ENCODE measurements around the gene CD81. TPM values are rescaled to one million over a fixed set of nuclear protein-coding genes. Genes with fewer than 3 reads are reported as not detected.

Gene CD81
- total RNA-seq, 1 experiment from 2014 or later: 237 TPM

DNA sequence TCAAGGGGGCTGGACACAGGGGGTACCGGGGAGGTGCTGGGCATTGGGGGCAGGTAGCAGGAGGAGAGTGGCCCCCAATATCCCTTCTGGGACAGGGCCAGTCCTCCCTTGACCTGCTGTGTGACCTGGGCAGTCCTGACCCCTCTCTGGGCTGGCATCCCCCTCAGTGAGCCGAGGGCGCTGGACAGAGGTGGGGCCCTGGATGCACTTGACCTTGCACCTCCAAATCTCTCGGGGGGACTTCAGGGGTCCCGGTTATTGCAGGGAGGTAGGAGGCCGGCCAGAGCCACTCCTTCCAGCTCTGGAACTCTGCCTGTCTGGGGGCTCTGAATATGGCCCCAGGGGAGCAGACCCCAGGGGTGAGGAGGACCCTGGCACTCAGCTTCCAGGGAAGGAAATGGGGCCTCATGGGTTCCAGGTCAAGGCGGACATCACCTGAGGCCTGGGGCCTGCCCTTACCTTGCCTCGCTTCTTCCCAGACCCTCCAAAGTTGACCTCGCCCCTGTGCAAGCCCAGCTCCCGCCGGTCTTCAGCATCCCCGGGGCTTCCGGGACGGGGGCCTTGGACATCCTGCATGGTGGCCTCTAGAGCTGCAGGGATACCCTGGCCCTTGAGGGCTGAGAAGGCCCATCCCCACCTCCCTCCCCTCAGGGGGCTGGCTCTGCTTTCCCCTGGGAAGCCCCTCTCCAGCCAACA is 45.5 kb downstream of the CD81 start (continued):
- TF ChIP-seq, protein P1, sequence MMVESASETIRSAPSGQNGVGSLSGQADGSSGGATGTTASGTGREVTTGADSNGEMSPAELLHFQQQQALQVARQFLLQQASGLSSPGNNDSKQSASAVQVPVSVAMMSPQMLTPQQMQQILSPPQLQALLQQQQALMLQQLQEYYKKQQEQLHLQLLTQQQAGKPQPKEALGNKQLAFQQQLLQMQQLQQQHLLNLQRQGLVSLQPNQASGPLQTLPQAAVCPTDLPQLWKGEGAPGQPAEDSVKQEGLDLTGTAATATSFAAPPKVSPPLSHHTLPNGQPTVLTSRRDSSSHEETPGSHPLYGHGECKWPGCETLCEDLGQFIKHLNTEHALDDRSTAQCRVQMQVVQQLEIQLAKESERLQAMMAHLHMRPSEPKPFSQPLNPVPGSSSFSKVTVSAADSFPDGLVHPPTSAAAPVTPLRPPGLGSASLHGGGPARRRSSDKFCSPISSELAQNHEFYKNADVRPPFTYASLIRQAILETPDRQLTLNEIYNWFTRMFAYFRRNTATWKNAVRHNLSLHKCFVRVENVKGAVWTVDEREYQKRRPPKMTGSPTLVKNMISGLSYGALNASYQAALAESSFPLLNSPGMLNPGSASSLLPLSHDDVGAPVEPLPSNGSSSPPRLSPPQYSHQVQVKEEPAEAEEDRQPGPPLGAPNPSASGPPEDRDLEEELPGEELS (CRISPR knock-in tag; IDR thresholded peaks at IDR 0.05): no peak

DNA sequence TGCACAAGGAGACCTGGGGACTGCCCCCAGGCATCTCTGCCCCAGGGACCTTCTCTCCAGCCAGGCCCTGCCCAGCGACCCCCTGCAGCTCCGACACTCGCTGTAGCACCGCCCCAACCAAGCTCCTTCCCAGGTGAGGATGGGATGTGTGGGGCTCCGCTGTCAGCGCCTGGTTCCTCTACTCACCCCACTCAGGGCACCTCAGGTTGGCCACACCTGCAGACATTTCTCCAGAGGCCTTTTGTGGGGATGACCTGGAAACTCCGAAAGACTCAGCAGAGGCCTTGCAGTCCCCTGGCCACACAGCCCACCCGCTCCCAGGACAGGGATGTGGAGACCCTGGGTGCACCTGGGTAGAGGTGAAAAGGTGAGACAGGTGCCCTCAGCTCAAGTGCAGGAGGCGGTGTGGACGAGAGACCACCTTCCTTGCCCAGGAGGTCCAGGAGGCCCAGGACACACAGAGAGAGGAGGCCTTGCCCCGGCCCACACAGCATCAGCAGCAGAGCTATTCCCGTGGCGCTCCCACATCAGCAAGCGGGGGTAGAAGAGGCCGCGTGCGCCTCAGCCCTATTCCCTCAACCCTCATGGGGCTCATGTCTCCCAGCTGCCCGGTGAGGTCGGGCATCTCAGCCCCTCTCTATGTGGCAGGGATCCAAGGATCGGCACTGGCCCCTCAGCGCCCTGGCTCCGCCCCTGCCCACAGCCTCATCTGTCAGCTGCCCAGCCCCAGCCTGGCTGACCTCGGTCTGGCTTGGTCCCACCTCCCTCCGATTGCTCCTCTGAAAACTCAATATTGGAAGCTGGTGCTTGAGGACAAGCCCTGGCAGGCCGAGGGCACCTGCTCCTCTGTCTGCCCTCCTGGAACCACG is 46.3 kb downstream of the CD81 start:
- POLR2A ChIA-PET: no interaction called here
- CTCF ChIA-PET: interaction anchor here (1.4 to 7.6 kb wide), 3 partner anchors 109 to 465 kb away, joined by 4 to 398 read pairs (median 82); partner anchors contain the start of genes C11orf21 and TSPAN32
- Mint-ChIP-seq H3K36me3 (no peaks in the 10 kb centered on the region), H3K4me3 (no peak overlapping the region), H3K27me3 (ENCODE audit: low read depth) (peaks cover 4% of the 10 kb centered on the region), H3K9me3 (no peaks in the 10 kb centered on the region), H3K4me1 (no peaks in the 10 kb centered on the region), H3K27ac (no peak overlapping the region)
- TF ChIP-seq ZNF416 (CRISPR knock-in tag; IDR thresholded peaks at IDR 0.05) (no peak), TEAD4 (CRISPR knock-in tag; IDR thresholded peaks at IDR 0.05) (no peak), GTF2I (CRISPR knock-in tag; conservative IDR thresholded peaks at IDR 0.05) (no peak), CREM (CRISPR knock-in tag; IDR thresholded peaks at IDR 0.05) (no peak), IRF2 (CRISPR knock-in tag; IDR thresholded peaks at IDR 0.05; ENCODE audit: borderline replicate concordance, low read depth) (no peak), CBFB (CRISPR knock-in tag; IDR thresholded peaks at IDR 0.05; ENCODE audit: low read depth) (no peak), ZNF219 (CRISPR knock-in tag; IDR thresholded peaks at IDR 0.05; ENCODE audit: borderline replicate concordance) (no peak), RORB (CRISPR knock-in tag; IDR thresholded peaks at IDR 0.05) (no peak)
- TF ChIP-seq, protein P2, sequence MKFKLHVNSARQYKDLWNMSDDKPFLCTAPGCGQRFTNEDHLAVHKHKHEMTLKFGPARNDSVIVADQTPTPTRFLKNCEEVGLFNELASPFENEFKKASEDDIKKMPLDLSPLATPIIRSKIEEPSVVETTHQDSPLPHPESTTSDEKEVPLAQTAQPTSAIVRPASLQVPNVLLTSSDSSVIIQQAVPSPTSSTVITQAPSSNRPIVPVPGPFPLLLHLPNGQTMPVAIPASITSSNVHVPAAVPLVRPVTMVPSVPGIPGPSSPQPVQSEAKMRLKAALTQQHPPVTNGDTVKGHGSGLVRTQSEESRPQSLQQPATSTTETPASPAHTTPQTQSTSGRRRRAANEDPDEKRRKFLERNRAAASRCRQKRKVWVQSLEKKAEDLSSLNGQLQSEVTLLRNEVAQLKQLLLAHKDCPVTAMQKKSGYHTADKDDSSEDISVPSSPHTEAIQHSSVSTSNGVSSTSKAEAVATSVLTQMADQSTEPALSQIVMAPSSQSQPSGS (CRISPR knock-in tag; IDR thresholded peaks at IDR 0.05; ENCODE audit: borderline replicate concordance, low read depth): no peak
- TF ChIP-seq, protein P3, sequence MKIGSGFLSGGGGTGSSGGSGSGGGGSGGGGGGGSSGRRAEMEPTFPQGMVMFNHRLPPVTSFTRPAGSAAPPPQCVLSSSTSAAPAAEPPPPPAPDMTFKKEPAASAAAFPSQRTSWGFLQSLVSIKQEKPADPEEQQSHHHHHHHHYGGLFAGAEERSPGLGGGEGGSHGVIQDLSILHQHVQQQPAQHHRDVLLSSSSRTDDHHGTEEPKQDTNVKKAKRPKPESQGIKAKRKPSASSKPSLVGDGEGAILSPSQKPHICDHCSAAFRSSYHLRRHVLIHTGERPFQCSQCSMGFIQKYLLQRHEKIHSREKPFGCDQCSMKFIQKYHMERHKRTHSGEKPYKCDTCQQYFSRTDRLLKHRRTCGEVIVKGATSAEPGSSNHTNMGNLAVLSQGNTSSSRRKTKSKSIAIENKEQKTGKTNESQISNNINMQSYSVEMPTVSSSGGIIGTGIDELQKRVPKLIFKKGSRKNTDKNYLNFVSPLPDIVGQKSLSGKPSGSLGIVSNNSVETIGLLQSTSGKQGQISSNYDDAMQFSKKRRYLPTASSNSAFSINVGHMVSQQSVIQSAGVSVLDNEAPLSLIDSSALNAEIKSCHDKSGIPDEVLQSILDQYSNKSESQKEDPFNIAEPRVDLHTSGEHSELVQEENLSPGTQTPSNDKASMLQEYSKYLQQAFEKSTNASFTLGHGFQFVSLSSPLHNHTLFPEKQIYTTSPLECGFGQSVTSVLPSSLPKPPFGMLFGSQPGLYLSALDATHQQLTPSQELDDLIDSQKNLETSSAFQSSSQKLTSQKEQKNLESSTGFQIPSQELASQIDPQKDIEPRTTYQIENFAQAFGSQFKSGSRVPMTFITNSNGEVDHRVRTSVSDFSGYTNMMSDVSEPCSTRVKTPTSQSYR (CRISPR knock-in tag; IDR thresholded peaks at IDR 0.05): no peak
- TF ChIP-seq, protein P4, sequence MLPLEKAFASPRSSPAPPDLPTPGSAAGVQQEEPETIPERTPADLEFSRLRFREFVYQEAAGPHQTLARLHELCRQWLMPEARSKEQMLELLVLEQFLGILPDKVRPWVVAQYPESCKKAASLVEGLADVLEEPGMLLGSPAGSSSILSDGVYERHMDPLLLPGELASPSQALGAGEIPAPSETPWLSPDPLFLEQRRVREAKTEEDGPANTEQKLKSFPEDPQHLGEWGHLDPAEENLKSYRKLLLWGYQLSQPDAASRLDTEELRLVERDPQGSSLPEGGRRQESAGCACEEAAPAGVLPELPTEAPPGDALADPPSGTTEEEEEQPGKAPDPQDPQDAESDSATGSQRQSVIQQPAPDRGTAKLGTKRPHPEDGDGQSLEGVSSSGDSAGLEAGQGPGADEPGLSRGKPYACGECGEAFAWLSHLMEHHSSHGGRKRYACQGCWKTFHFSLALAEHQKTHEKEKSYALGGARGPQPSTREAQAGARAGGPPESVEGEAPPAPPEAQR (CRISPR knock-in tag; IDR thresholded peaks at IDR 0.05): no peak
- TF ChIP-seq, protein P5, sequence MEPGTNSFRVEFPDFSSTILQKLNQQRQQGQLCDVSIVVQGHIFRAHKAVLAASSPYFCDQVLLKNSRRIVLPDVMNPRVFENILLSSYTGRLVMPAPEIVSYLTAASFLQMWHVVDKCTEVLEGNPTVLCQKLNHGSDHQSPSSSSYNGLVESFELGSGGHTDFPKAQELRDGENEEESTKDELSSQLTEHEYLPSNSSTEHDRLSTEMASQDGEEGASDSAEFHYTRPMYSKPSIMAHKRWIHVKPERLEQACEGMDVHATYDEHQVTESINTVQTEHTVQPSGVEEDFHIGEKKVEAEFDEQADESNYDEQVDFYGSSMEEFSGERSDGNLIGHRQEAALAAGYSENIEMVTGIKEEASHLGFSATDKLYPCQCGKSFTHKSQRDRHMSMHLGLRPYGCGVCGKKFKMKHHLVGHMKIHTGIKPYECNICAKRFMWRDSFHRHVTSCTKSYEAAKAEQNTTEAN (CRISPR knock-in tag; IDR thresholded peaks at IDR 0.05): no peak
- TF ChIP-seq, protein P6, sequence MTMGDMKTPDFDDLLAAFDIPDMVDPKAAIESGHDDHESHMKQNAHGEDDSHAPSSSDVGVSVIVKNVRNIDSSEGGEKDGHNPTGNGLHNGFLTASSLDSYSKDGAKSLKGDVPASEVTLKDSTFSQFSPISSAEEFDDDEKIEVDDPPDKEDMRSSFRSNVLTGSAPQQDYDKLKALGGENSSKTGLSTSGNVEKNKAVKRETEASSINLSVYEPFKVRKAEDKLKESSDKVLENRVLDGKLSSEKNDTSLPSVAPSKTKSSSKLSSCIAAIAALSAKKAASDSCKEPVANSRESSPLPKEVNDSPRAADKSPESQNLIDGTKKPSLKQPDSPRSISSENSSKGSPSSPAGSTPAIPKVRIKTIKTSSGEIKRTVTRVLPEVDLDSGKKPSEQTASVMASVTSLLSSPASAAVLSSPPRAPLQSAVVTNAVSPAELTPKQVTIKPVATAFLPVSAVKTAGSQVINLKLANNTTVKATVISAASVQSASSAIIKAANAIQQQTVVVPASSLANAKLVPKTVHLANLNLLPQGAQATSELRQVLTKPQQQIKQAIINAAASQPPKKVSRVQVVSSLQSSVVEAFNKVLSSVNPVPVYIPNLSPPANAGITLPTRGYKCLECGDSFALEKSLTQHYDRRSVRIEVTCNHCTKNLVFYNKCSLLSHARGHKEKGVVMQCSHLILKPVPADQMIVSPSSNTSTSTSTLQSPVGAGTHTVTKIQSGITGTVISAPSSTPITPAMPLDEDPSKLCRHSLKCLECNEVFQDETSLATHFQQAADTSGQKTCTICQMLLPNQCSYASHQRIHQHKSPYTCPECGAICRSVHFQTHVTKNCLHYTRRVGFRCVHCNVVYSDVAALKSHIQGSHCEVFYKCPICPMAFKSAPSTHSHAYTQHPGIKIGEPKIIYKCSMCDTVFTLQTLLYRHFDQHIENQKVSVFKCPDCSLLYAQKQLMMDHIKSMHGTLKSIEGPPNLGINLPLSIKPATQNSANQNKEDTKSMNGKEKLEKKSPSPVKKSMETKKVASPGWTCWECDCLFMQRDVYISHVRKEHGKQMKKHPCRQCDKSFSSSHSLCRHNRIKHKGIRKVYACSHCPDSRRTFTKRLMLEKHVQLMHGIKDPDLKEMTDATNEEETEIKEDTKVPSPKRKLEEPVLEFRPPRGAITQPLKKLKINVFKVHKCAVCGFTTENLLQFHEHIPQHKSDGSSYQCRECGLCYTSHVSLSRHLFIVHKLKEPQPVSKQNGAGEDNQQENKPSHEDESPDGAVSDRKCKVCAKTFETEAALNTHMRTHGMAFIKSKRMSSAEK (CRISPR knock-in tag; IDR thresholded peaks at IDR 0.05; ENCODE audit: borderline replicate concordance): no peak
- TF ChIP-seq, protein P7, sequence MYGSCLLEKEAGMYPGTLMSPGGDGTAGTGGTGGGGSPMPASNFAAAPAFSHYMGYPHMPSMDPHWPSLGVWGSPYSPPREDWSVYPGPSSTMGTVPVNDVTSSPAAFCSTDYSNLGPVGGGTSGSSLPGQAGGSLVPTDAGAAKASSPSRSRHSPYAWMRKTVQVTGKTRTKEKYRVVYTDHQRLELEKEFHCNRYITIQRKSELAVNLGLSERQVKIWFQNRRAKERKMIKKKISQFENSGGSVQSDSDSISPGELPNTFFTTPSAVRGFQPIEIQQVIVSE (CRISPR knock-in tag; IDR thresholded peaks at IDR 0.05; ENCODE audit: borderline replicate concordance): no peak
- TF ChIP-seq, protein P8, sequence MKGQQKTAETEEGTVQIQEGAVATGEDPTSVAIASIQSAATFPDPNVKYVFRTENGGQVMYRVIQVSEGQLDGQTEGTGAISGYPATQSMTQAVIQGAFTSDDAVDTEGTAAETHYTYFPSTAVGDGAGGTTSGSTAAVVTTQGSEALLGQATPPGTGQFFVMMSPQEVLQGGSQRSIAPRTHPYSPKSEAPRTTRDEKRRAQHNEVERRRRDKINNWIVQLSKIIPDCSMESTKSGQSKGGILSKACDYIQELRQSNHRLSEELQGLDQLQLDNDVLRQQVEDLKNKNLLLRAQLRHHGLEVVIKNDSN (CRISPR knock-in tag; IDR thresholded peaks at IDR 0.05): no peak
- no peak for DNase-seq (ENCODE audit: low spot score)
- ATAC-seq: no peak

Measured in WTC11 (cell line).